C4-2B (cell line): ENCODE measurements around the gene CYB5R2.

Experiments
- CTCF ChIP-seq: fragments of 450-650 bp; conservative IDR thresholded peaks from 2 replicates; pipeline ENCODE4 v1.5.1; 2017; ENCODE audit warnings: mild to moderate bottlenecking
- ZFX ChIP-seq: fragments of 450-650 bp; IDR thresholded peaks from 2 replicates; pipeline ENCODE4 v1.6.1; 2017

- no peak for TF ChIP-seq CTCF
- no peak for TF ChIP-seq ZFX
These were observed 26.4 kb downstream of the CYB5R2 start for GRCh38 chr11:7646866-7647265.
